Left ventricle myocardium inferior (tissue), 1 donor: ENCODE measurements around the gene SPCS1. TPM values are rescaled to one million over a fixed set of nuclear protein-coding genes. Genes with fewer than 3 reads are reported as not detected.
A peak's percentile ranks its signal among the peaks of the same experiment; 100 is the strongest.

Source experiments
- DNase-seq: peaks from one replicate; pipeline ENCODE4 v3.0.0-alpha.2; 2020
- H3K27ac ChIP-seq: fragments of 200-600 bp; replicated peaks from 2 replicates; pipeline ENCODE4 v1.8.0; 2021
- H3K27me3 ChIP-seq: fragments of 200-600 bp; 2 replicates; pipeline ENCODE4 v1.8.0; 2021; ENCODE audit warnings: low read depth
- H3K36me3 ChIP-seq: fragments of 200-600 bp; 2 replicates; pipeline ENCODE4 v1.8.0; 2021
- H3K4me1 ChIP-seq: fragments of 200-600 bp; 2 replicates; pipeline ENCODE4 v1.8.0; 2021
- H3K4me3 ChIP-seq: fragments of 200-600 bp; 2 replicates; pipeline ENCODE4 v1.8.0; 2021; ENCODE audit warnings: mild to moderate bottlenecking, moderate library complexity
- H3K9me3 ChIP-seq: fragments of 200-600 bp; replicated peaks from 2 replicates; pipeline ENCODE4 v1.8.0; 2021
- intact Hi-C: fragments of 100-400 bp; cut with micrococcal nuclease; formaldehyde crosslinking; loops from one replicate; pipeline ENCODE4 v1.11.0; 2022
- total RNA-seq: library from RNA; stranded (reverse); fragmentation: NEBNext Ultra II Directional; extraction: Animal tissue kit (Norgen Biotek cat#: 25700); gene quantifications from one replicate; pipeline ENCODE4 v1.2.1, GENCODE V29; 2021
- TF ChIP-seq, protein P1 (sequence below): fragments of 200-600 bp; IDR thresholded peaks from 2 replicates; pipeline ENCODE4 v1.8.0; 2021; ENCODE audit warnings: antibody characterized with exemption, mild to moderate bottlenecking, borderline replicate concordance
- donor health status: DM: no; HTN: yes; CAD: no; lungs with severe emphysema.

Gene SPCS1
- total RNA-seq, 1 donor from 2014 or later, result 85.8 TPM

DNA sequence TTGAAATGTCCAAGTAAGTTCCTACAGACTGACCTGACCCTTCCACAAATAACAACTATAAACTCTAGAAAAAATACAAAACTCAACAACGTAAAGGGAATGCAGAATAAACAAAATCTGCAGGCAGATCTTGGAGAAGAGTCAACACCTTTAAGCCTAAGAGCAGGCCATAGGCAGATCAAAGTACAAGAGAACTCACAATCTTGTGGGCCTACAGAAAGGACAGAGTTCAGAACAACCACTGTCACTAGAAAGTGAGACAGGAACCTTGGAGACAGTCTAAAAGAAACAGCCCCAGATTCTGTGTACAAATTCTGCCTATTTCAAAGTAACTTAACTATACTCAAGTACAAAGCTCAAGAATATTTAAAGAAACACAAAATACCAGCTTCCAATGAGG lies 33.8 kb downstream of the SPCS1 start:
- no peak overlapping the region for H3K27ac ChIP-seq
- no peaks in the 10 kb centered on the region for H3K9me3 ChIP-seq
- TF ChIP-seq, protein P1, sequence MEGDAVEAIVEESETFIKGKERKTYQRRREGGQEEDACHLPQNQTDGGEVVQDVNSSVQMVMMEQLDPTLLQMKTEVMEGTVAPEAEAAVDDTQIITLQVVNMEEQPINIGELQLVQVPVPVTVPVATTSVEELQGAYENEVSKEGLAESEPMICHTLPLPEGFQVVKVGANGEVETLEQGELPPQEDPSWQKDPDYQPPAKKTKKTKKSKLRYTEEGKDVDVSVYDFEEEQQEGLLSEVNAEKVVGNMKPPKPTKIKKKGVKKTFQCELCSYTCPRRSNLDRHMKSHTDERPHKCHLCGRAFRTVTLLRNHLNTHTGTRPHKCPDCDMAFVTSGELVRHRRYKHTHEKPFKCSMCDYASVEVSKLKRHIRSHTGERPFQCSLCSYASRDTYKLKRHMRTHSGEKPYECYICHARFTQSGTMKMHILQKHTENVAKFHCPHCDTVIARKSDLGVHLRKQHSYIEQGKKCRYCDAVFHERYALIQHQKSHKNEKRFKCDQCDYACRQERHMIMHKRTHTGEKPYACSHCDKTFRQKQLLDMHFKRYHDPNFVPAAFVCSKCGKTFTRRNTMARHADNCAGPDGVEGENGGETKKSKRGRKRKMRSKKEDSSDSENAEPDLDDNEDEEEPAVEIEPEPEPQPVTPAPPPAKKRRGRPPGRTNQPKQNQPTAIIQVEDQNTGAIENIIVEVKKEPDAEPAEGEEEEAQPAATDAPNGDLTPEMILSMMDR, result no peak
- H3K4me3 ChIP-seq, result no peak overlapping the region
- peaks cover 95% of the 10 kb centered on the region for H3K36me3 ChIP-seq
- DNase-seq, result no peak
- H3K4me1 ChIP-seq, result no peaks in the 10 kb centered on the region
- intact Hi-C loops, result no loop called here
- no peaks in the 10 kb centered on the region for H3K27me3 ChIP-seq

DNA sequence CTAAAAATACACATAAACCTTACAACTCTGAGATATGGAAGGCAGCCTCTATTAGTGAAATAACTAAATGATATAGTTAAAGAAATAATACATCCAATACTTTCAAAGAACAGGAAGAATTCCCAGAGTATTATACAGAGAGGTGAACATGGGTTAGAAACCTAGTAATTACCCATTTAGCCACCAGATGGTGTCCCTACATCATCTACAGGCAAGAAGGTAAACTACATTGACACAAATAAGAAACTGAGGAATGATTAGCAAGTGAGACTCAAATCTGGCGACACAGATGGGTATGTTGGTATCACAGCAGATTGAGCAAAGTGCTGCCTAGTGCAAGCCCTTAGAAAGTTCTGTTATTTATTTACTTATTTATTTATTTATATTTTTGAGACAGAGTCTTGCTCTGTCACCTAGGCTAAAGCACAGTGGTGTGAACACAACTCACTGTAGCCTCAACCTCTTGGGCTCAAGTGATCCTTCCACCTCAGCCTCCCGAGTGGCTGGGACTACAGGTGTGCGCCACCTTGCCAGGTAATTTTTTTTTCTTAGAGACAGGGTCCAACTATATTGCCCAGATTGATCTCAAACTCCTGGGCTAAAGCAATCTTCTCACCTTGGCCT lies 36.6 kb downstream of the SPCS1 start:
- TF ChIP-seq, protein P1, result peak; percentile 64
- intact Hi-C loops, result no loop called here
- peaks cover 97% of the 10 kb centered on the region for H3K36me3 ChIP-seq
- H3K9me3 ChIP-seq, result no peaks in the 10 kb centered on the region
- no peaks in the 10 kb centered on the region for H3K4me1 ChIP-seq
- no peaks in the 10 kb centered on the region for H3K27me3 ChIP-seq
- DNase-seq, result no peak
- no peak overlapping the region for H3K4me3 ChIP-seq
- H3K27ac ChIP-seq, result no peak overlapping the region

DNA sequence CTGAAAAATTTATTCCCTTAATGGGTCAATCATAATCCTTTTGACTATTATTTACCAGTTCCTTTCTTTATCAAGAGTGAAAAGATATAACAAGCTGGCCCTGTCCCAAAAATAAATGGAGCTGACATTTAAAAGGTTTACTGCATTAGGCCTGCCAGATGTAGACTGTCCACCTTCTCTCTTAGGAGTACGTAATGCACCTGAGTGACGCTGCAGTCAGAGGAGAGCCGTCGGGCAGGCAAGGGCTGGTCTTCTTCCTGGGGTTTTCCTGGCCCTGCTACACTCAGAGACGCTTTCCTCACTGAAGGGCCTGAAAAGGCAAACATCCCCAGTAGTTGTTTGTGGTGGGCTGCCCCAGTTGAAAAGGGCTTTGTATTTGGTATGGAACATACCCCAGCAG lies 37.2 kb downstream of the SPCS1 start:
- no peak overlapping the region for H3K27ac ChIP-seq
- intact Hi-C loops, result no loop called here
- H3K4me3 ChIP-seq, result no peak overlapping the region
- peaks cover 97% of the 10 kb centered on the region for H3K36me3 ChIP-seq
- TF ChIP-seq, protein P1, result no peak
- H3K27me3 ChIP-seq, result no peaks in the 10 kb centered on the region
- DNase-seq, result no peak
- H3K9me3 ChIP-seq, result no peaks in the 10 kb centered on the region
- no peaks in the 10 kb centered on the region for H3K4me1 ChIP-seq

DNA sequence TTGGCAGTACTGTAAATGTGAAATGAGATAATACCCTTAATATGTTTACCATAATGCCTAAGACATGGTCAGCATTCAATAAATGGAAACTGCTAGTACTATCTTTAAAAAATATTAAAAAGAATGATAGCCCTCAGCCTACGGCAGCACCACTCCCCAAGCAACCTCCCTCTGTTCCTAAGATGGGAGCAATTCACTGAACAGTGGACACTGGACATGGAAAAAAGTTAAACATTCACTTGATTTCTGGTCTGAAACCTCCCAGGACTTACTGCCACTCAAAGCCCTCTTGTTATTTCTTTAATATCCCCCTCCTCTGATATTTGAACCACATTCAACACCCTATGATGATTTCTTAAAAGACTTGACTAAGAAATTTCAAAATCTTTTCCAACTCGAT lies 37.8 kb downstream of the SPCS1 start:
- no peak for DNase-seq
- H3K27ac ChIP-seq, result no peak overlapping the region
- TF ChIP-seq, protein P1, result no peak
- H3K4me1 ChIP-seq, result no peaks in the 10 kb centered on the region
- H3K27me3 ChIP-seq, result no peaks in the 10 kb centered on the region
- H3K9me3 ChIP-seq, result no peaks in the 10 kb centered on the region
- intact Hi-C loops, result no loop called here
- H3K36me3 ChIP-seq, result peaks cover 98% of the 10 kb centered on the region
- no peak overlapping the region for H3K4me3 ChIP-seq

DNA sequence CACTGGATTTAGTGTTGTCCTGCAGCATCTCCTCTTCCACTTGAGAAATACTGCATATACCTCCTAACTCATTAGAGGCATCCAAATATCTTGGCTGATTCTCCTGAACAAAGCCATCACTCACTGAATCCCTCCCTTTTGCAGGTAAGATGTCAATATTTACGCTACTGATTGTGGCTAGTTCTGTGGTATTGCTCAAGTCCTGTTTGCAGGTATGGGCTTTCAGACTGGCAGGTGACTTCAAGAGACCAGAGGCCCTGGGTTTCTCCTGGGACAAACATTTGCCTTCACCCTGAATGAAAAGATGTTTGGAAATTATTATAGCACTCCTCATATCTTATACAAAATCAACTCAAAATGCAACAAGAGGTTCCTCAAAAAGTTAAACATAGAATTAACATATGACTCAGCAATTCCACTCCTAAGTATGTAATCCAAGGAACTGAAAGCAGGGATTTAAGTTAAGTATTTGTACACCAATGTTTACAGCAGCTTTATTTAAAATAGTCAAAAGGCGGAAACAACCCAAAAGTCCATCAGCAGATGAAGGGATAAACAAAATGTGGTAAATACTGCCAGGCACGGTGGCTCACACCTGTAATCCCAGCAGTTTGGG lies 46.2 kb downstream of the SPCS1 start:
- no peak overlapping the region for H3K4me3 ChIP-seq
- no peak for DNase-seq
- no peaks in the 10 kb centered on the region for H3K9me3 ChIP-seq
- no peak overlapping the region for H3K27ac ChIP-seq
- TF ChIP-seq, protein P1, result no peak
- no peaks in the 10 kb centered on the region for H3K27me3 ChIP-seq
- intact Hi-C loops, result no loop called here
- H3K4me1 ChIP-seq, result no peaks in the 10 kb centered on the region
- H3K36me3 ChIP-seq, result peaks cover 93% of the 10 kb centered on the region
